Duodenal mucosa (tissue), 2 donors: ENCODE measurements around the gene CHD6.

Experiments
- H3K27ac ChIP-seq: one replicate; pipeline ENCODE4 v1.7.0; 2013; ENCODE audit warnings: low read depth, low read length
- H3K27me3 ChIP-seq, 2 donors: one replicate each; pipeline ENCODE4 v1.7.0; 2013; ENCODE audit warnings: low read length in 2 of 2, control low read depth in 1 of 2; ENCODE audit not compliant: insufficient read depth in 2 of 2, control insufficient read depth in 1 of 2
- H3K36me3 ChIP-seq, 2 donors: one replicate each; pipeline ENCODE4 v1.7.0; 2013; ENCODE audit warnings: low read length in 2 of 2, control low read depth in 1 of 2; ENCODE audit not compliant: insufficient read depth in 2 of 2, control insufficient read depth in 1 of 2
- H3K4me1 ChIP-seq, 2 donors: one replicate each; pipeline ENCODE4 v1.7.0; 2013; ENCODE audit warnings: low read length in 2 of 2, control low read depth in 1 of 2; ENCODE audit not compliant: insufficient read depth in 2 of 2, control insufficient read depth in 1 of 2
- H3K4me3 ChIP-seq, 2 donors: one replicate each; pipeline ENCODE4 v1.7.0; 2013; ENCODE audit warnings: low read length in 2 of 2, low read depth in 1 of 2
- H3K9ac ChIP-seq, 2 donors: one replicate each; pipeline ENCODE4 v1.7.0; 2013; ENCODE audit warnings: low read length in 2 of 2, low read depth in 1 of 2
- H3K9me3 ChIP-seq, 2 donors: one replicate each; pipeline ENCODE4 v1.7.0; 2013; ENCODE audit warnings: low read length in 2 of 2, control low read depth in 1 of 2; ENCODE audit not compliant: control insufficient read depth in 1 of 2

The CHD6 gene

GRCh38 chr20:41475503-41475902, 142.7 kb downstream of the CHD6 start:
- no peak overlapping the region for H3K4me3 ChIP-seq
- peaks cover 0 to 10% of the 10 kb centered on the region in 2 donors for H3K36me3 ChIP-seq
- H3K27me3 ChIP-seq: no peaks in the 10 kb centered on the region
- no peak overlapping the region for H3K9ac ChIP-seq
- H3K27ac ChIP-seq: no peak overlapping the region
- peaks cover 9 to 14% of the 10 kb centered on the region in 2 donors for H3K4me1 ChIP-seq
- no peaks in the 10 kb centered on the region for H3K9me3 ChIP-seq

- no peak overlapping the region for H3K4me3 ChIP-seq
- H3K9me3 ChIP-seq: no peaks in the 10 kb centered on the region
- peaks cover 2 to 5% of the 10 kb centered on the region in 2 donors for H3K4me1 ChIP-seq
- H3K36me3 ChIP-seq: peaks cover 9 to 26% of the 10 kb centered on the region in 2 donors
- no peak overlapping the region for H3K9ac ChIP-seq
- no peaks in the 10 kb centered on the region for H3K27me3 ChIP-seq
- H3K27ac ChIP-seq: no peak overlapping the region
Observed at GRCh38 chr20:41470362-41471095, 147.6 kb downstream of the CHD6 start.

- H3K27ac ChIP-seq: no peak overlapping the region
- H3K27me3 ChIP-seq: no peaks in the 10 kb centered on the region
- H3K36me3 ChIP-seq: peaks cover 12 to 26% of the 10 kb centered on the region in 2 donors
- no peak overlapping the region for H3K9ac ChIP-seq
- H3K9me3 ChIP-seq: no peaks in the 10 kb centered on the region
- H3K4me1 ChIP-seq: no peaks in the 10 kb centered on the region
- no peak overlapping the region for H3K4me3 ChIP-seq
Observed at GRCh38 chr20:41469868-41470267, 148.3 kb downstream of the CHD6 start.

GRCh38 chr20:41468994-41469600, 149.1 kb downstream of the CHD6 start:
- Histone ChIP-seq H3K4me3 (no peak overlapping the region), H3K9ac (no peak overlapping the region), H3K4me1 (no peaks in the 10 kb centered on the region), H3K27me3 (no peaks in the 10 kb centered on the region), H3K36me3 (peaks cover 12 to 26% of the 10 kb centered on the region in 2 donors), H3K9me3 (no peaks in the 10 kb centered on the region), H3K27ac (no peak overlapping the region)

- no peak overlapping the region for H3K27ac ChIP-seq
- no peaks in the 10 kb centered on the region for H3K9me3 ChIP-seq
- no peaks in the 10 kb centered on the region for H3K27me3 ChIP-seq
- no peak overlapping the region for H3K9ac ChIP-seq
- H3K4me3 ChIP-seq: no peak overlapping the region
- peaks cover 12 to 18% of the 10 kb centered on the region in 2 donors for H3K36me3 ChIP-seq
- peaks cover 0 to 4% of the 10 kb centered on the region in 2 donors for H3K4me1 ChIP-seq
Observed at GRCh38 chr20:41467690-41468089, 150.5 kb downstream of the CHD6 start.

- H3K27me3 ChIP-seq: no peaks in the 10 kb centered on the region
- peaks cover 0 to 8% of the 10 kb centered on the region in 2 donors for H3K4me1 ChIP-seq
- no peak overlapping the region for H3K27ac ChIP-seq
- H3K9me3 ChIP-seq: no peaks in the 10 kb centered on the region
- peaks cover 12 to 16% of the 10 kb centered on the region in 2 donors for H3K36me3 ChIP-seq
- H3K4me3 ChIP-seq: no peak overlapping the region
- H3K9ac ChIP-seq: no peak overlapping the region
Observed at GRCh38 chr20:41467220-41467619, 151.0 kb downstream of the CHD6 start.

- Histone ChIP-seq H3K9ac (no peak overlapping the region), H3K27me3 (no peaks in the 10 kb centered on the region), H3K27ac (no peak overlapping the region), H3K4me3 (no peak overlapping the region), H3K36me3 (peaks cover 11 to 12% of the 10 kb centered on the region in 2 donors), H3K9me3 (no peaks in the 10 kb centered on the region), H3K4me1 (peaks cover 8 to 24% of the 10 kb centered on the region in 2 donors)
Observed at GRCh38 chr20:41463567-41463966, 154.6 kb downstream of the CHD6 start.

- peaks cover 11 to 12% of the 10 kb centered on the region in 2 donors for H3K36me3 ChIP-seq
- peaks cover 8 to 24% of the 10 kb centered on the region in 2 donors for H3K4me1 ChIP-seq
- no peak overlapping the region for H3K27ac ChIP-seq
- H3K9me3 ChIP-seq: no peaks in the 10 kb centered on the region
- H3K27me3 ChIP-seq: no peaks in the 10 kb centered on the region
- no peak overlapping the region for H3K9ac ChIP-seq
- H3K4me3 ChIP-seq: no peak overlapping the region
Observed at GRCh38 chr20:41462372-41463161, 155.6 kb downstream of the CHD6 start.

GRCh38 chr20:41458761-41459160, 159.4 kb downstream of the CHD6 start:
- no peaks in the 10 kb centered on the region for H3K9me3 ChIP-seq
- no peak overlapping the region for H3K27ac ChIP-seq
- H3K36me3 ChIP-seq: peaks cover 13 to 36% of the 10 kb centered on the region in 2 donors
- H3K4me1 ChIP-seq: peaks cover 8 to 21% of the 10 kb centered on the region in 2 donors
- H3K4me3 ChIP-seq: no peak overlapping the region
- no peaks in the 10 kb centered on the region for H3K27me3 ChIP-seq
- H3K9ac ChIP-seq: no peak overlapping the region
